Body of pancreas (tissue), 4 donors: ENCODE results near the gene THBS3. TPM values are rescaled to one million over a fixed set of nuclear protein-coding genes. Genes with fewer than 3 reads are reported as not detected.
"Not testable (repeated sequence)": the region's sequence is repeated elsewhere in the genome, so short reads cannot be mapped to it uniquely, and the experiment has no call there.

Experiments used
- ATAC-seq: fragments of 150-250 bp; one replicate; pipeline ENCODE4 v1.9.1; 2016
- DNase-seq, 4 donors: peaks; one replicate each; pipeline ENCODE4 v3.0.0-alpha.2; 2019
- H3K27ac ChIP-seq, 4 donors: fragments of 200-600 bp; sonication (generic); 1 replicate in 3 of 4; 2 replicates in 1 of 4; pipeline versions ENCODE4 v1.5.1 to v1.6.1; 2016 to 2019; ENCODE audit warnings: mild to moderate bottlenecking in 1 of 4, mixed read lengths in 1 of 4, moderate library complexity in 1 of 4
- H3K27me3 ChIP-seq, 2 donors: fragments of 200-600 bp; sonication (generic); one replicate each; pipeline ENCODE4 v1.6.0; 2016; ENCODE audit warnings: mild to moderate bottlenecking in 1 of 2
- H3K36me3 ChIP-seq, 2 donors: fragments of 200-600 bp; sonication (generic); replicated peaks in 1 of 2; 2 replicates each; pipeline ENCODE4 v1.5.1; 2016; ENCODE audit warnings: low read depth in 2 of 2; ENCODE audit not compliant: insufficient read depth in 1 of 2
- H3K4me1 ChIP-seq: fragments of 200-600 bp; sonication (generic); one replicate; pipeline ENCODE4 v1.6.0; 2016
- H3K4me3 ChIP-seq, 2 donors: fragments of 200-600 bp; sonication (generic); 1 replicate in 1 of 2; 2 replicates in 1 of 2; pipeline ENCODE4 v1.5.1; 2016 to 2019
- H3K9me3 ChIP-seq, 3 donors: fragments of 200-600 bp; sonication (generic); 1 replicate in 2 of 3; 2 replicates in 1 of 3; pipeline ENCODE4 v1.5.1; 2016
- POLR2A ChIP-seq, 3 donors: fragments of 450-650 bp; IDR thresholded peaks; one replicate each; pipeline ENCODE4 v1.6.1; 2016; ENCODE audit warnings: antibody characterized with exemption in 3 of 3, mild to moderate bottlenecking in 2 of 3
- WGBS, 2 donors: methylation state at CpG; one replicate each; pipeline ENCODE4 v1.1.5; 2017; 5-methylcytosine and 5-hydroxymethylcytosine counted together
- intact Hi-C: fragments of 100-400 bp; cut with DNase I; formaldehyde crosslinking; loops from one replicate; pipeline ENCODE4 v1.15.1; 2023
- total RNA-seq, 2 donors: library from RNA; depleted of rRNA; stranded (reverse); fragments of >200 nt; gene quantifications; one replicate each; pipeline ENCODE4 v1.1.0, GENCODE V29; 2016
- TF ChIP-seq, protein P1 (sequence below), 7 experiments: fragments of 450-650 bp in 4 of 7; fragments of 200-600 bp in 3 of 7; sonication (generic) in 3 of 7; IDR thresholded peaks; one replicate each; pipeline ENCODE4 v1.5.1; 2016 to 2019; ENCODE audit warnings: antibody characterized with exemption in 7 of 7

THBS3 gene
- total RNA-seq, 2 donors from 2014 or later = 15.0 to 21.1 TPM

DNA sequence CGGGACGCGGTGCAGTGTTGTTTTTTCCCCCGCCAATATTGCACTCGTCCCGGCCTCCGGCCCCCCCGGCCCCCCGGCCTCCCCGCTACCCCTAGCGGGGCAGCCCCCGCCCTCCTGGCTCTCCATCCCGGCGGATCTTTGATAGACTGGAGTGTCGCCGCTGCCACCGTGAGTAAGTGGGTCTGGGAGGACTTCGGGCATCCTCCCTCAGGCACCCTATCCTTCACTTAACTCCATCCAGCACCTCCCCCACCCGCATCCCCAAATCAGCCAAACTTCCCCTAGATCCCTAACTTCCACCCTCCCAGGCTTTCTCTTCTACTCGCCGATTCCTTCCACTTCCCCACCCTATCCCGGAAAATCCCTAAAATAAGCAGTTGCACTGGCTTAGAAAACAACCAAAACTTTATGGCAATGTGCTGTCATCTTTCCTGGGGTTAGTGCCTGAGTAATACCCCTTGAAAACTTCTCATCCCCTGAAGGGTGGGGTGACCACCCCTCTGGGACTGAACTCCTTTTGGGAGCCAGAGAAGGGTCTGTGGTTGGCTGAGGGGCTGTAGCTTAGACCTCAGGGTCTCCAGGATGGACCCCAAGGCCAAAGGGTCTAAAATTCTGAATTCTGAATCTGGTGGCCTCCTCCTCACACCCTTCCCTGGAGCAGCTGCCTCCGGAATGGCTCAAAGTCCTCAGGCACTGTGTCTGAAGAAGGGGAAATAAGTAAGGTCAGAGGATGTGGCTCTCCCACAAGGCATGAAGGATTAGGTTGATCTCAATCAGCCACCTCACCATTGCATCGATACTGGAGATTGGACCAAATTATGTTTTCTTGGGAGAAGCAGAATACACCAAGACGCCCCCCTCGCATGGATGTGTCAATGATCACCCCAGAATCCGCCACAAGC, 12.2 kb downstream of the THBS3 start:
- DNase-seq = no peak
- no peak for ATAC-seq
- Histone ChIP-seq H3K9me3 (no peaks in the 10 kb centered on the region), H3K4me3 (no peak overlapping the region), H3K4me1 (peaks cover 59% of the 10 kb centered on the region), H3K27ac (peak overlapping the region; percentile 19 to 95 (median 84)), H3K36me3 (no peaks in the 10 kb centered on the region), H3K27me3 (no peaks in the 10 kb centered on the region)
- intact Hi-C loops = no loop called here
- WGBS, 2 donors = 34 to 67% methylated on average over 11 to 21 of the region's 27 CpGs
- no peak for TF ChIP-seq POLR2A (IDR thresholded peaks at IDR 0.05)
- TF ChIP-seq, protein P1, sequence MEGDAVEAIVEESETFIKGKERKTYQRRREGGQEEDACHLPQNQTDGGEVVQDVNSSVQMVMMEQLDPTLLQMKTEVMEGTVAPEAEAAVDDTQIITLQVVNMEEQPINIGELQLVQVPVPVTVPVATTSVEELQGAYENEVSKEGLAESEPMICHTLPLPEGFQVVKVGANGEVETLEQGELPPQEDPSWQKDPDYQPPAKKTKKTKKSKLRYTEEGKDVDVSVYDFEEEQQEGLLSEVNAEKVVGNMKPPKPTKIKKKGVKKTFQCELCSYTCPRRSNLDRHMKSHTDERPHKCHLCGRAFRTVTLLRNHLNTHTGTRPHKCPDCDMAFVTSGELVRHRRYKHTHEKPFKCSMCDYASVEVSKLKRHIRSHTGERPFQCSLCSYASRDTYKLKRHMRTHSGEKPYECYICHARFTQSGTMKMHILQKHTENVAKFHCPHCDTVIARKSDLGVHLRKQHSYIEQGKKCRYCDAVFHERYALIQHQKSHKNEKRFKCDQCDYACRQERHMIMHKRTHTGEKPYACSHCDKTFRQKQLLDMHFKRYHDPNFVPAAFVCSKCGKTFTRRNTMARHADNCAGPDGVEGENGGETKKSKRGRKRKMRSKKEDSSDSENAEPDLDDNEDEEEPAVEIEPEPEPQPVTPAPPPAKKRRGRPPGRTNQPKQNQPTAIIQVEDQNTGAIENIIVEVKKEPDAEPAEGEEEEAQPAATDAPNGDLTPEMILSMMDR (IDR thresholded peaks at IDR 0.05) = no peak

DNA sequence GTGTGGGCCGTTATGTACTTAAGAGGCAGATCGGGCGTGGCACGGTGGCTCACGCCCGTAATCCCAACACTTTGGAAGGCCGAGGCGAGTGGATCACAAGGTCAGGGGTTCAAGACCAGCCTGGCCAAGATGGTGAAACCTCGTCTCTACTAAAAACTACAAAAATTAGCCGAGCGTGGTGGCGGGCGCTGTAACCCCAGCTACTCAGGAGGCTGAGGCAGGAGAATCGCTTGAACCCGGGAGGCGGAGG, 13.8 kb downstream of the THBS3 start:
- DNase-seq, H3K9me3 ChIP-seq, H3K27me3 ChIP-seq, ATAC-seq, H3K36me3 ChIP-seq, intact Hi-C loops, H3K4me3 ChIP-seq: not testable (repeated sequence)
- peaks cover 59% of the 10 kb centered on the region for H3K4me1 ChIP-seq
- WGBS, 2 donors = 15 to 34% methylated on average over 6 to 16 of the region's 16 CpGs
- peak overlapping the region; percentile 93 to 98 (median 95) for H3K27ac ChIP-seq

DNA sequence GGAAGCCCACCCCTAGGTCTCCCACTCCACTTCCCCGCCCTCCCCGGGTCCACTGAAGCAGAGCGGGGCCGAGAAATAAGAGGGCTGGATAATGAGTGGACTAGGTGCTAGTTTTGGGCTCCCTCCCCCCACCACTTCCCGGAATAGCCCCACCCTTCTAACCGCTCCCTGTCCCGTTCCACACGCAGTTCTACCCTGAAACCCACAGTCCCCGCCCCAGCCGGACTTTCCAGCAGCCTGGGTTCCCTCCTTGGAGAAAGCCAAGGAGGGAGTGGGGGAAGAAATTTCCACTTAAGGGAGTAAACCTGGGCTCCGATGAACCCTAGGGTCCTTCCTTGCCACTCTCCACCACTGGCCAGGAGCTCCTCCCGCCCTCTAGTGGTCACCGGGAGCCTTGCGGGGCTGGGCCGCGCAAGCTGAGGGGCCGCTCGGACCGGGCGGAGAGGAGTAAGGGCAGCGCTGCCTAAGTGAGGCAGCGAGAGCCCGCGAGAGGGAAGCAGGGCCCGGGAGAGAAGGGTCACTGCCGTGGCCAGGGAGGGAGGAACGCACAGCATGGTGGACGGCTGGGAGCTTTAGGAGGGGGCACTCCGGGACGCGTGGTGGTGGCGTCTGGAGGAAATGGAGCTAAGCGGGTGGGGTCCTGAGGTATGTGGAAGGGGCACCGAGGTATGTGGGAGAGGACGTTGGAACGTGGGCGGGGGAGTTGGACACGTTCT, 14.3 kb downstream of the THBS3 start:
- Histone ChIP-seq H3K9me3 (no peaks in the 10 kb centered on the region), H3K36me3 (no peaks in the 10 kb centered on the region), H3K27me3 (no peaks in the 10 kb centered on the region), H3K4me1 (peaks cover 59% of the 10 kb centered on the region), H3K4me3 (no peak overlapping the region), H3K27ac (peak overlapping the region; percentile 93 to 98 (median 95))
- intact Hi-C loops = no loop called here
- DNase-seq (peak; percentile 87 to 90 (median 88)), ATAC-seq (peak; percentile 74)
- 1 to 2% methylated on average over 24 to 38 of the region's 38 CpGs for WGBS, 2 donors
- TF ChIP-seq, protein P1 (IDR thresholded peaks at IDR 0.05) = peak; percentile 97 to 99 (median 97)
- TF ChIP-seq POLR2A (IDR thresholded peaks at IDR 0.05) = peak; percentile 61 to 68 (median 67)

DNA sequence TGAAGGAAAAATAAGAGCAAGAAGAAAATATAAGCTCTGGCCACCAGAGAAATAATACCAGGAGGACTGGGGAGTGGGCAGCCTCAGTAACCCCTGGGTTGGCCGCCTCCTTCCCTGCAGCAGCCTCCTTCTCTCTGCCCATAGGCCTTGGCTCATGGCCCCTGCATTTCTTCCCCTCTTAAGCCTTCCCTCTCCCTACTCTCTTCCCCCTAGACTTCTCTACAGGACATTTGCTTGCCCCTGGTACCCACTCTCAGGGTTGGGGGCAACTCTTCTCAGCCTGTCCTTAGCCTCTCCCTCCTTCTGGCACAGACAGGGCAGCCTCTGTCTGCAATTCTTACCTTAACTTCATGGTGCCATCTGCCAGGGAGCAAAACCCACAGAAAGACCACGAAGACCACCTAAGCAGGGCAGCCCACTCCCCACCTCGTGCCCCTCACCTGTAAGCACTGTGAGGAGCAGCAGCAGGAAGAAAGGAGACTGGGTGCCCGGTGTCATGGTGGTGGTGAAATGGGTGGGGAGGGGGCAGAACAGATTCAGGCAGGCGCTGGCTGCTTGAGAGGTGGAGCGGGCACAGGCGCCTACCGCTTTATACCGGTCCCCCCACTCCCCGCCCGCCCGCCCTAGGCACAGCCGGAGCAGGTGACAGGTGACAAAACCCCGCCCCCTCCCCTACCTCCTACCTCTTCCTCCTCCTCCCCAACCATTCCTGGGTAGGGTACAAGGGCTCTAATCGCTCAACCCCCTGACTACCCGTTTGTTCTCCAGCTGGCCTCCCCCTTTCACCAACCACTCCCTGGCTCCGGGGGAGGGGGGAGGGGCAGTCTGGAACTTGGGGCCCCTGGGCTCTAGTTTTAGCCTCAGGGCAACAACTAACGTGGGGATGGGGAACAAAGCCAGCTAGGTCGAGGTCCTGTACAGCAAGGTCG, 15.1 kb downstream of the THBS3 start:
- Histone ChIP-seq H3K27me3 (no peaks in the 10 kb centered on the region), H3K4me1 (peaks cover 59% of the 10 kb centered on the region), H3K9me3 (no peaks in the 10 kb centered on the region), H3K36me3 (no peaks in the 10 kb centered on the region), H3K4me3 (peak overlapping the region; percentile 9 to 17), H3K27ac (peak overlapping the region; percentile 93 to 98 (median 95))
- intact Hi-C loops = no loop called here
- WGBS, 2 donors = 14 to 16% methylated on average over 9 to 20 of the region's 20 CpGs
- peak; percentile 61 to 67 (median 65) for TF ChIP-seq POLR2A (IDR thresholded peaks at IDR 0.05)
- TF ChIP-seq, protein P1 (IDR thresholded peaks at IDR 0.05) = no peak
- DNase-seq (peak; percentile 82 to 94 (median 91)), ATAC-seq (peak; percentile 69)
